GM10266 (cell line): ENCODE results near the gene HMGA1.

ENCODE experiments used
- DNase-seq: peaks from one replicate; pipeline ENCODE4 v3.0.0; 2012; ENCODE audit errors: extremely low spot score
- TF ChIP-seq, protein P1 (sequence below): IDR thresholded peaks from 2 replicates; pipeline ENCODE4 v1.5.1; 2012; ENCODE audit warnings: mild to moderate bottlenecking, low read depth; ENCODE audit not compliant: control insufficient read depth, insufficient read depth; ENCODE audit errors: missing control alignments

HMGA1 gene

GRCh38 chr6:34236131-34236442 lies 586 bp upstream of the HMGA1 start:
- TF ChIP-seq, protein P1, sequence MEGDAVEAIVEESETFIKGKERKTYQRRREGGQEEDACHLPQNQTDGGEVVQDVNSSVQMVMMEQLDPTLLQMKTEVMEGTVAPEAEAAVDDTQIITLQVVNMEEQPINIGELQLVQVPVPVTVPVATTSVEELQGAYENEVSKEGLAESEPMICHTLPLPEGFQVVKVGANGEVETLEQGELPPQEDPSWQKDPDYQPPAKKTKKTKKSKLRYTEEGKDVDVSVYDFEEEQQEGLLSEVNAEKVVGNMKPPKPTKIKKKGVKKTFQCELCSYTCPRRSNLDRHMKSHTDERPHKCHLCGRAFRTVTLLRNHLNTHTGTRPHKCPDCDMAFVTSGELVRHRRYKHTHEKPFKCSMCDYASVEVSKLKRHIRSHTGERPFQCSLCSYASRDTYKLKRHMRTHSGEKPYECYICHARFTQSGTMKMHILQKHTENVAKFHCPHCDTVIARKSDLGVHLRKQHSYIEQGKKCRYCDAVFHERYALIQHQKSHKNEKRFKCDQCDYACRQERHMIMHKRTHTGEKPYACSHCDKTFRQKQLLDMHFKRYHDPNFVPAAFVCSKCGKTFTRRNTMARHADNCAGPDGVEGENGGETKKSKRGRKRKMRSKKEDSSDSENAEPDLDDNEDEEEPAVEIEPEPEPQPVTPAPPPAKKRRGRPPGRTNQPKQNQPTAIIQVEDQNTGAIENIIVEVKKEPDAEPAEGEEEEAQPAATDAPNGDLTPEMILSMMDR = no peak
- peak; percentile 55 for DNase-seq

DNA sequence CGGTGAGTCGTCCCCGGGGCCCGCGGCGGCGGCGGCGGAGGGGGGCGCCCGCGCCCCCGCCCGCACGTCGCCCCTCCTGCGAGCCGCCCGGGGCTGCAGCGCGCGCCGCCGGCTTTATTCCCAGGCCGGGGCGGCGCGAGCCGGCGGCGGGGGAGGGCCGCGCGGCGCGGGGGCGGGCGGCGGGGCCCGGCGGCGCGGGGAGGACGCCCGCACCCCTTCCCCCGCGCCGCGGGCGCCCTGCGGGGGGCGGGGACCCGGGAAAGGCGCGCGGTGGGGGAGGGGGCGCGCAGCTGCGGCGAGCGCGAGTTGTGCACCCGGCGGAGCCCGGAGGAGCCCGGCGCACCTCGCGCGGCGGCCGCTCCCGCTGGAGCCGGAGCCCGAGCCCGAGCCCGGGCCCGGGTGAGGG lies 646 bp downstream of the HMGA1 start:
- TF ChIP-seq, protein P1 = no peak
- DNase-seq = peak; percentile 68

- DNase-seq = peak; percentile 78
Observed at GRCh38 chr6:34237722-34238584, 1.3 kb downstream of the HMGA1 start.

GRCh38 chr6:34238585-34239499 lies 2.2 kb downstream of the HMGA1 start:
- TF ChIP-seq, protein P1 = no peak
- peak; percentile 35 for DNase-seq

More at GRCh38 chr6:34237722-34238584, 1.3 kb downstream of the HMGA1 start:
- TF ChIP-seq, protein P1 = peak; percentile 40

- peak; percentile 6 for DNase-seq
- TF ChIP-seq, protein P1 = no peak
Observed at GRCh38 chr6:34239500-34239825, 2.8 kb downstream of the HMGA1 start.

DNA sequence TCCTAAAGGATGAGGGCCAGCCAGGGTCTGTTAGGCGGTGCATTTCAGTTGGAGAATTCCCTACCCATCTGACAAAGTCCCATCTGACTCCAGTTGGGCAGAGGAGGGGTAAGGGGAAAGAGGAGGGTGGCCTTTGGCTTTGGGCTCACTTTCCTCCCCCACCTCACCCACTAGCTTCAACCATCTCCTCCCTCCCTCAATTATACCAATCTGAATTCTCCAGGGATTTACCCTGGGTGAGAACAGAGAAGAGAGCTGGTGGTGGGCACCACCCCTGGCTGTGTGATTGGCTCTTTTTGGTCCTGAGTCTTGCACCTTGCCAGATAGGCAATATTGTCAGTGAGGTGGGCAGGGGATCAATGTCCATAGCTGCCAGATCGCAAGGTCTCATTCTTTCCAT lies 3.2 kb downstream of the HMGA1 start:
- peak; percentile 3 for DNase-seq
- TF ChIP-seq, protein P1 = no peak
